Astrocyte of the cerebellum (primary cell): ENCODE data around the gene LIPN.

Experiments
- DNase-seq: peaks from one replicate; pipeline ENCODE4 v3.0.0-alpha.2; 2011; ENCODE audit warnings: low read depth
- H3K4me3 ChIP-seq: 2 replicates; pipeline ENCODE4 v1.5.1; 2011; ENCODE audit warnings: mild to moderate bottlenecking, low read depth, low read length, moderate library complexity
- in situ Hi-C: cut with HindIII; loops from 2 replicates; pipeline ENCODE4 v1.10.0; 2017; ENCODE audit warnings: low sequenced_read_pairs
- TF ChIP-seq, protein P1 (sequence below): IDR thresholded peaks from 2 replicates; pipeline ENCODE4 v1.5.1; 2012; ENCODE audit warnings: low read length, low read depth, moderate library complexity, mild to moderate bottlenecking; ENCODE audit errors: missing control alignments

The LIPN gene

DNA sequence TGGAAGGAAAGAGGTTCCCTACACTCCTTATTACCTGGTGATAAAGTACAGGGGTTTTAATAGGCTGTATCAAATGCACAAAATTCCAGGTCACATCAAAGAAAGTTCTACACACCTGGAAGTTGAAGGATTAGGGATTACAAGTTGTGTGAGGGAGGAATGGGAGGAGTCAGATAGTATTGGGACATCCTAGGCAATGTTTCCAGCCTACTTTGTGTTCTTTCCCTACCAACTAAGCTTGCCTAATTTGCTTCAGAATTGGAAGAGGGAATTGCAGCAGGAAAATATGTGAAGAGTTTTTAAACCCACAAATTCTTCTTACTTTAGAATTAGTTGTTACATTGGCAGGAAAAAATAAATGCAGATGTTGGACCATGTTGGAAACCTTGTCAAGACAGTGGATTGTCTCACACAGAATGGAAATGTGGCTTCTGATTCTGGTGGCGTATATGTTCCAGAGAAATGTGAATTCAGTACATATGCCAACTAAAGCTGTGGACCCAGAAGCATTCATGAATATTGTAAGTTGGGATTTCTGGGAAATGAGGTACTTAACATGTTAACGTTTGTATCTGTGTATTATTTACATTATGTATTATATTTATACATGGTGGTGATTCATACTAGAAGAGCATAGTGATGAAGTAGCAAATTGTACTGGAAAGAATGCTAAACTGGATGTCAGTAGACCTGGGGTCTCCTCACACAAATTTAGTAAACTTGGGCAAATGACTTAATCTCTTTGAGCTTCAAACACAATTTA lies 42.9 kb downstream of the LIPN start, which contains the start of gene LIPM:
LIPM (plus strand) TSS at position 208 of the 763 bp plus-strand sequence; CDS start at position 375, 167 bp downstream.
- TF ChIP-seq, protein P1, sequence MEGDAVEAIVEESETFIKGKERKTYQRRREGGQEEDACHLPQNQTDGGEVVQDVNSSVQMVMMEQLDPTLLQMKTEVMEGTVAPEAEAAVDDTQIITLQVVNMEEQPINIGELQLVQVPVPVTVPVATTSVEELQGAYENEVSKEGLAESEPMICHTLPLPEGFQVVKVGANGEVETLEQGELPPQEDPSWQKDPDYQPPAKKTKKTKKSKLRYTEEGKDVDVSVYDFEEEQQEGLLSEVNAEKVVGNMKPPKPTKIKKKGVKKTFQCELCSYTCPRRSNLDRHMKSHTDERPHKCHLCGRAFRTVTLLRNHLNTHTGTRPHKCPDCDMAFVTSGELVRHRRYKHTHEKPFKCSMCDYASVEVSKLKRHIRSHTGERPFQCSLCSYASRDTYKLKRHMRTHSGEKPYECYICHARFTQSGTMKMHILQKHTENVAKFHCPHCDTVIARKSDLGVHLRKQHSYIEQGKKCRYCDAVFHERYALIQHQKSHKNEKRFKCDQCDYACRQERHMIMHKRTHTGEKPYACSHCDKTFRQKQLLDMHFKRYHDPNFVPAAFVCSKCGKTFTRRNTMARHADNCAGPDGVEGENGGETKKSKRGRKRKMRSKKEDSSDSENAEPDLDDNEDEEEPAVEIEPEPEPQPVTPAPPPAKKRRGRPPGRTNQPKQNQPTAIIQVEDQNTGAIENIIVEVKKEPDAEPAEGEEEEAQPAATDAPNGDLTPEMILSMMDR: no peak
- no peak for DNase-seq
- in situ Hi-C loops: no loop called here
- H3K4me3 ChIP-seq: no peak within 1 kb of the TSS

DNA sequence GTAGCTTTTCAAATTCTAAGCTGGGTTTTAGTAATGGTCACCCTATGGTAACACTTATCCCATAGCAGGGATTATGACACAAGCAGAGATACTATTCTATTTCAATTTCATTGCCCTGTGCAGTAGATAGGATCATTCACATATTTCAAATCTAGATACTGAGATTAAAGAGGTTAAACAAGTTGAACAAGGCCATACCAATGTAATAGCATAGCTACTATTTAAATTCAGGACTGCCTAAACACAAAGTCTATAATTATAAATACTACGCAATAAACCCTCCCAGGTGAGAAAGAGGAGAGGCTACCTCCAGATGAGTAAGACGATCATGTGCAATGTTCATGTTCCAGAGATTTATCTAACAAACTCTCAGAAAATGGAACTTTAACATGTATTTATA lies 43.8 kb downstream of the LIPN start:
- DNase-seq: no peak
- in situ Hi-C loops: no loop called here
- TF ChIP-seq, protein P1: no peak
- no peak overlapping the region for H3K4me3 ChIP-seq

GRCh38 chr10:88804083-88804812 lies 44.4 kb downstream of the LIPN start:
- TF ChIP-seq, protein P1: no peak
- H3K4me3 ChIP-seq: no peak overlapping the region
- in situ Hi-C loops: no loop called here
- no peak for DNase-seq

GRCh38 chr10:88805361-88805760 lies 45.5 kb downstream of the LIPN start:
- no peak overlapping the region for H3K4me3 ChIP-seq
- in situ Hi-C loops: no loop called here
- no peak for DNase-seq
- TF ChIP-seq, protein P1: no peak

GRCh38 chr10:88805924-88806323 lies 46.1 kb downstream of the LIPN start:
- TF ChIP-seq, protein P1: no peak
- in situ Hi-C loops: no loop called here
- no peak overlapping the region for H3K4me3 ChIP-seq
- DNase-seq: no peak

DNA sequence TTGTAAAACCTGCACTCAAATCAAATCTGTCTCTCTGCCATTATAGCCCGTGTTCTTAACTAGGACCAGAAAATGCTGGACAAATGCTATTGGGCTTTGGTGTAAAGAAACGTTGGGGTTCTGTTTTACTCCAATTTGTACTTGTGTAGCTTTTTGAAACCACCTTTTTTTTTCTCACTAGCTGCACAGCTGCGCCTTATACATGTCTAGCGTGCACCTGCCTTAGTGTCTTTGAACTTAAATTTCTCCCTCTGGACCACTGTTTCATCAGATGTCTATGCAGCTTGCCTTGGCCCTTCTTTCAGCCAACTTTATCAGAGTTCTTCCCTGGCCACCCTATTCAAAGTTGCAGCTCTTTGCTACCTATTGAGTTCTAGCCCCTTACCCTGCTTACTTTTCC lies 49.8 kb downstream of the LIPN start:
- TF ChIP-seq, protein P1: no peak
- DNase-seq: no peak
- in situ Hi-C loops: no loop called here
- no peak overlapping the region for H3K4me3 ChIP-seq
